ENCODE data around the gene EXD3.
"Not testable (repeated sequence)": the region's sequence is repeated elsewhere in the genome, so short reads cannot be mapped to it uniquely, and the experiment has no call there.

The EXD3 gene

DNA sequence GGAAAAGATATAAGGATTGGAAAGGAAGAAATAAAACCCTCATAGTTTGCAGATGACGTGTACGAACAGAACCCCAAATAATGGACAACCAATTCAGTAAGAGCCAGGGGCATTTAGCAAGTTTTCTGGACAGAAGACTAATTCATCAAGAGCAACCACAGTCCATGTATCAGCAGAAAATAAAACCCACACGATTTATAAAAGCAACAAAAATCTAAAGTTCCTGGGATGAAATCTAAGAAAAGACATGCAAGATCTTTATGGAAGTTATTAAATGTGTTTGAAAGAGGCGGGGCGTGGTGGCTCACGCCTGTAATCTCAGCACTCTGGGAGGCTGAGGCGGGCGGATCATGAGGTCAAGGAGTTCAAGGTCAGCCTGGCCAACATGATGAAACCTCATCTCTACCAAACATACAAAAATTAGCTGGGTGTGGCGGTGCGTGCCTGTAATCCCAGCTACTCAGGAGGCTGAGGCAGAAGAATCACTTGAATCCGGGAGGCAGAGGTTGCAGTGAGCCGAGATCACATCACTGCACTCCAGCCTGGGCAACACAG lies 83.0 kb downstream of the EXD3 start:
- not testable (repeated sequence) for DNase-seq (ENCODE audit: low read depth in 2 of 2)

DNA sequence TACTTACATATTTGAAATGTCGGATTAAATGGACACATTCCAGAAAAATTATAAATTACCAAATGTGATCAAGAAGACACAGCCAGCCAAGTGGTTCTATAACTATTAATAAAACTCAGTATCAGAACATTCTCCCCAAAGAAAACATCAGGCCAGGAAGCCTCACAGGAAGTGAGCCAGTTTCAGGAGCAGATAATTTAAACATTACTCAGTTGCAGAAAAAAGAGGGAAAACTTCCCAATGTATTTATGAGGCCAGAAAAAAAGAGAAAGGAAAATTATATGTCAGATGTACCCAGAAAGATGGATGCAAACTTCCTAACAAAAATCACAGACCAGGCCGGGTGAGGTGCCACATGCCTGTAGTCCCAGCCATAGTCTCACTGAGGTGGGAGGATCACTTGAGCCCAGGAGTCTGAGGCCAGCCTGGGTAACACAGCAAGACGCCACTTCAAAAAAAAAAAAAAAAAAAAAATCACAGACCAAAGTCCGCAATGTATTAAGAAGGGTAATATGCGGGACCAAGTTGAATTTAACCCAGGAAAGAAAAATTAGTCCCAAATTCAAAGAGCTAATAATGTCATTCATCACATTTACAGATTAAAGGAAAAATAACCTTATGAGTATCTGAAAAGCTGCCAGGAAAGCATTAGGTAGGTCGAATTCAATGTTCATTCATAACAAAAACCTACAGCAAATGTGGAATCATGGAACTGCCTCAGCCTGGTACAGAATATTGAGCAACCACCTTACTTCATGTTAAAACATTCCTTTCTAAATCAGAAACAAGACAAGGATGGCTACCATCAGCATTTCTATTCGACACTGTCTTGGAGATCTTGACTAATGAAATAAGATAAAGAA lies 83.7 kb downstream of the EXD3 start:
- DNase-seq (ENCODE audit: low read depth in 2 of 2) = no peak

DNA sequence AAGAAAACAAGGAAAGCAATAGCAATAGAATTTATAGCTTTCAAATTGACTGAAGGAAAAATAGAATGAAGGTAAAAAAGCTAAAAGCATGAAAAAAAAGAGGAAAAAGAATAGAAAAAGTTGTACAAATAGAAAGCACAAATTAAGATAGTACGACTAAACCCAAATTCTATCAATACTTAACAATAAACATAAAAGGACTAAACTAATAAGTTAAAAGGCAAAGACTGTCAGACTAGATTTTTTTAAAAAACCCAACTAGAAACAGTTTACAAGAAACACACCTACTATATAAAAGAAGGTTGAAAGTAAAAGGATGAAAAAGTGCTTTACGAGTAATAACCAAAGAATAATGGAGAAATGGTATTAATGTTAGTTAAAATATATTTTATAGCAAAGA lies 86.2 kb downstream of the EXD3 start:
- no peak for DNase-seq (ENCODE audit: low read depth in 2 of 2)

DNA sequence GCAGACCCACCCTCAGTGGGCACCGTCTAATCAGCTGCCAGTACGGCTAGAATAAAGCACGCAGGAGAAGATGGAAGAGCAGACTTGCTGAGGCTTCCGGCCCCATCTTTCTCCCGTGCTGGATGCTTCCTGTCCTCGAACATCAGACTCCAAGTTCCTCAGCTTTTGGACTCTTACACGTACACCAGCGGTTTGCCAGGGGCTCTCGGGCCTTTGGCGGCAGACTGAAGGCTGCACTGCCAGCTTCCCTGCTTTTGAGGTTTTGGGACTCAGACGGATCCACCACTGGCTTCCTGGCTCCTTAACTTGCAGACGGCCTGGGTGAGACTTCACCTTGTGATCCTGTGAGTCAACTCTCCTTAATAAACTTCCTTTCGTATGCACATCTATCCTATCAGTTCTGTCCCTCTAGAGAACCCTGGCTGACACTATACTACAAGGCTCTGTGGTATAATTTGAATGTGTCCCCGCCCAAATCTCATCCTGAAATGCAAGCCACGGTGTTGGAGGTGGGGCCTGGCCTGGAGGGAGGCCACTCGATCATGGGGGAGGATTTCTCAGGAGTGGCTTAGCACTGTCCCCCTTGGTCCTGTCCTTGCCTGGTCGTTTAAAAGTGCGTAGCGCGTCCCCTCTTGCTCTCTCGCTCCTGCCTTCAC lies 89.8 kb downstream of the EXD3 start:
- DNase-seq (ENCODE audit: low read depth in 2 of 2) = no peak

DNA sequence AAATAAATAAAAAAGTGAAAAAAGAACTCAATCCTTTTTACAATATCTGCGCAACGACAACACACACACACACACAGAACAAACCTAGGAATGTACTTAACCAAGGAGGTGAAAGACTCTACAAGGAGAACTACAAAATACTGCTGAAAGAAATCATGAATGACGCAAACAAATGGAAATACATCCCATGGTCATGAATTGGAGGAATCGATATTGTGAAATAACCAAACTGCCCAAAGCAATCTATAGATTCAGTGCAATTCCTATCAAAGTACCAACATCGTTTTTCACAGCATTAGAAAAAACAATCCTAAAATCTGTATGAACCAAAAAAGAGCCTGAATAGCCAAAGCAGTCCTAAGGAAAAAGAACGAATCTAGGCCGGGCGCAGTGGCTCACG lies 91.0 kb downstream of the EXD3 start:
- no peak for DNase-seq (ENCODE audit: low read depth in 2 of 2)

DNA sequence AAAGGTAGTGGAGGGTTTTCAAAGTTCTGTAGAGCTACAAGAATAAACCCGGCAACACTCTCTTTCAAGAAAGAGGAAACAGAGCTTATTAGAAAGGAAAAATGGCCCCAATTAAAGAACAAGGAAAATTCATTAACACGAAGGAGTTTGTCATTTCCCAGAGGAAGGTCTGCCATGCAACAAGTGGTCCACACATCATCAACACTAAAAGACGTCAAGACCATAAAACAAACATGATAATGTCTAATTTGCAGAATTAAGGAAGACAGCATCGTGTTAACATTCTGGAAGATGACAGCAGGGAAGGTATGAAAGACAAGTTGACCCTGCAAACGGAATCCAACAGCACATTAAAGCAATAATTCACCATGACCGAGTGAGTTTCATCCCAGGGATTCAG lies 92.3 kb downstream of the EXD3 start:
- no peak for DNase-seq (ENCODE audit: low read depth in 2 of 2)

DNA sequence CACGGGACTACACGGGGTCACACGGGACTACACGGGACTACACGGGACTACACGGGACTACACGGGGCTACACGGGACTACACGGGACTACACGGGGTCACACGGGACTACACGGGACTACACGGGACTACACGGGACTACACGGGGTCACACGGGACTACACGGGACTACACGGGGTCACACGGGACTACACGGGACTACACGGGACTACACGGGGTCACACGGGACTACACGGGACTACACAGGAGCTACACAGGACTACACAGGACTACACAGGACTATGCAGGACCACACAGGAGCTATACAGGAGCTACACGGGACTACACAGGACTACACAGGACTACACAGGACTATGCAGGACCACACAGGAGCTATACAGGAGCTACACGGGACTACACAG lies 93.4 kb downstream of the EXD3 start:
- DNase-seq (ENCODE audit: low read depth in 2 of 2) = not testable (repeated sequence)

DNA sequence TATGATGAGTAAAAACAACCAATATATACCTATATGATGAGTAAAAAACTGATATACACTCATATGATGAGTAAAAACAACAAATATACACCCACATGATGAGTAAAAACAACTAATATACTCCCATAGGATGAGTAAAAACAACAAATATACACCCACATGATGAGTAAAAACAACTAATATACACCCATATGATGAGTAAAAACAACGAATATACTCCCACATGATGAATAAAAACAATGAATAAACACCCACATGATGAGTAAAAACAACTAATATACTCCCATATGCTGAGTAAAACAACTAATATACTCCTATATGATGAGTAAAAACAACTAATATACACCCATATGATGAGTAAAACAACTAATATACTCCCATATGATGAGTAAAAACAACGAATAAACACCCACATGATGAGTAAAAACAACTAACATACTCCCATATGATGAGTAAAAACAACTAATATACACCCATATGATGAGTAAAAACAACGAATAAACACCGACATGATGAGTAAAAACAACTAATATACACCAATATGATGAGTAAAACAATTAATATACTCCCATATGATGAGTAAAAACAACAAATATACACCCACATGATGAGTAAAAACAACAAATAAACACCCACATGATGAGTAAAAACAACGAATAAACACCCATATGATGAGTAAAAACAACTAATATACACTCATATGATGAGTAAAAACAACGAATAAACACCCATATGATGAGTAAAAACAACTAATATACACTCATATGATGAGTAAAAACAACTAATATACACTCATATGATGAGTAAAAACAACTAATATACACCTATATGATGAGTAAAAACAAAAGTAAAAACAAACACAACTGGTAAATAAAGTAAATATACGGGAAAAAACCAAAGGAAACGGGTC lies 95.1 kb downstream of the EXD3 start:
- not testable (repeated sequence) for DNase-seq (ENCODE audit: low read depth in 2 of 2)

DNA sequence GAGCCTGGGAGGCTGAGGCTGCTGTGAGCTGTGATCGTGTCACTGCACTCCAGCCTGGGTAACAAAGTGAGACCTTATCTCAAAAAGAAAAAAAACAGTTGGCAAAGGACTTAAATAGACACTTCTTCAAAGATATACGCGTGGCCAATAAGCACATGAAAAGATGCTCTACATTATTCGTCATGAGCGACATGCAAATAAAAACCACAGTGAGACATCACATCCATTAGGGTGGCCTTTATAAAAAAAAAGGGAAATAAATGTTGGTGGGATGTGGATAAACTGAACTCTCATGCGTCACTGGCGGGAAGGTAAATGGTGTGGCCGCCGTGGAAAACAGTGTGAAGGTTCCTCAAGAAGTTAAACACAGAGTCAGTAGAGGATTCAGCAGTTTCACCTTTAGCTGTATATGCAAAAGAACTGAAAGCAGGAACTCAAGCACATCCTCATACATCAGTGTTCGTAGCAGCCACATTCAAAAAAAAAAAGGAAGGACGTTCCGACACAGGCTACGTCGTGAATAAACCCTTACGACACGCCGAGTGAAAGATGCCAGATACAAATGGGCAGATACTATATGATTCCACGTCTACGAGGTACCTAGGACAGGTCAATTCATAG lies 96.4 kb downstream of the EXD3 start:
- no peak for DNase-seq (ENCODE audit: low read depth in 2 of 2)

DNA sequence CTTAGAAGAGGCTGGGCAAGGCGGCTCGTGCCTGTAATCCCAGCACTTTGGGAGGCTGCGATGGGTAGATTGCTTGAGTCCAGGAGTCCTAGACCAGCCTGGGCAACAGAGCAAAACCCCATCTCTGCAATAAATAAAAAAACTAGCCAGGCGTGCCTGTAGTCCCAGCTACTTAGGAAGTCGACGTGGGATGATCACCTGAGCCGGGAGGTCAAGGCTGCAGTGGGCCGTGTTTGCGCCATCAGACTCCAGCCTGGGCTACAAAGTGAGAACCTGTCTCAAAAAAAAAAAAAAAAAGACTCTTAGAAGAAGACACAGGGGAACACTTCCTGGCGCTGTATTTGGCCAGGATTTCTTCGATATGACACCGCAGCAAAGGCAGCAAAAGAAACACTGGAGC lies 97.2 kb downstream of the EXD3 start:
- DNase-seq (ENCODE audit: low read depth in 2 of 2) = no peak

DNA sequence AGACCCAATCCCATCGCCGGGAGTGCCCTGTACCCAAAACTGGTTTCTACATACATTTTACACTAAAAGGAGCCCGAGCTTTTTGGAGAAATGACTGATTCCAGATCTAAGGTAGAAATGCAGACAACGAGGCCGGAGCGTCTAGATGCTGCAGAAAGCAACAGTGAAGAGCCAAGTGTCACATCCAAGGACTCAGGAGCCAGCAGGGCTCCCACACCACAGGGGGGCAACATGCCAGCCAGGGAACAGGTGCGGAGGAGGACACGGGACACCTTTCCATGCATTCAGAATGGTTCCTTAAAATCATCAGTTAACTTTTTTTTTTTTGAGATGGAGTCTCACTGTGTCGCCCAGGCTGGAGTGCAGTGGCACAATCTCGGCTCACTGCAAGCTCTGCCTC lies 97.8 kb downstream of the EXD3 start:
- DNase-seq (ENCODE audit: low read depth in 2 of 2) = no peak

DNA sequence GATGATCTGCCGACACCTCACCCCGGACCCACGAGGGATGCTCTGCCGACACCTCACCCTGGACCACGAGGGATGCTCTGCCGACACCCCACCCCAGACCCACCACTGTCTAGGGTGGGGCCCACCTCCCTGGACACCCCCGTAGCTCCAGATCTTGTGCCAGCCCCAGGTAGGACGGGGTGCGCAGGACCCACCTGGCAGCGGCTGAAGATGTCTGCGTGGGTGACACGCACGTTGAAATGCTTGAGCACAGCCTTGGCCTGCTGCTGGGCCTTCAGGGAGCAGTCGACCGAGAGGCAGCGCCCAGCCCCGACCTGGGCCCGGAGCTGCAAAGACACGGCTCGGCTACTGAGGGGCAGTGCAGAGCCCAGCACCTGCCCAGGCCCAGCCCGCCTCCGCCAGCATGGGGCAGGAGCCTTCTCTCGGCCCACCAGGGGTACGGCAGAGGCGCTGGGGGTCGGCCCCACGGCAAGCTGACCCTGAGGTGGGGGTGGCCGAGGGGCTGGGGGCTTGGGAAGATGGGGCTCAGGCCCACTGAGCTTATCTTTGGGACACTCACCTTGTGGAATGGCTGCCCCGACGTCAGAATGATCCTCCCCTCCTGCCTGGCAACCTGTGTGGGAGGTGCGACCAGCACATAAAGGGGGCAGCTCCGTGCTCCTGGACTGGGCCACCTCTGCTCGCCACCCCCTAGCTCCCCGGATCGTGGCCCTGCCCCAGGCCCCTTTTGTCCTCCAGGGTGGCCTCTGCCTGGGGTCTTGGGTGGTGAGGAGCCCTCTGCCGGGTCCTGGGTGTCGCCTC lies 99.2 kb downstream of the EXD3 start:
- DNase-seq (ENCODE audit: low read depth in 2 of 2) = no peak

DNA sequence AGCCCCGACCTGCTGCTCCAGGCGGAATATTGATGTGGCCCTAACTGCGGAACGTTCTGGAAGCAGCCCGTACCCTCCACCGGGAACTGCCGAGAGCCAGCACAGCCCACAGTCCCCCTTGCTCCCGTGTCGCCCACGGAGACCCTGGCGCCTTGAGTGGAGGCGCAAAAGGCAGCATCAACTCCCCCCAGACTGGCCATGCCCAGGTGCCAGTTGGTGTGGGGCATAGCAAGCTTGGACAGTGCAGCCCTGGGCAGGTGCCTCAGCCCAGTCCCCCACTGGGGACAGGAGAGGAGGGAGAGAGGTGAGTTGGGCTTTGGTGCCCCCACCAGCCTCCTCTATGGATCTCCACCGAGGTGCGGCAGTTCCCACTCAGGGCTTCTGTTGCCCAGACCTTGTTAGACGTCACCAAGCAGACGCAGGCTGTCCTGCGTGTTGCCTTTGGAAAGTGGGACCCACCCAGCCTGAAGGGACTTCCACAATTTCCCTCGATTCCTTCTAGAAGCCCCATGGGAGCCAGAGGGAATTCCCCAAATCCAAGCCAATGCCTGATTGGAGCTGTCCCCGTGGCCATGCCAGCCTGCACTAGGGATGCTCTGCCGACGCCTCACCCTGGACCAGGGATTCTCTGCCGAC lies 101.1 kb downstream of the EXD3 start:
- DNase-seq (ENCODE audit: low read depth in 2 of 2) = no peak

DNA sequence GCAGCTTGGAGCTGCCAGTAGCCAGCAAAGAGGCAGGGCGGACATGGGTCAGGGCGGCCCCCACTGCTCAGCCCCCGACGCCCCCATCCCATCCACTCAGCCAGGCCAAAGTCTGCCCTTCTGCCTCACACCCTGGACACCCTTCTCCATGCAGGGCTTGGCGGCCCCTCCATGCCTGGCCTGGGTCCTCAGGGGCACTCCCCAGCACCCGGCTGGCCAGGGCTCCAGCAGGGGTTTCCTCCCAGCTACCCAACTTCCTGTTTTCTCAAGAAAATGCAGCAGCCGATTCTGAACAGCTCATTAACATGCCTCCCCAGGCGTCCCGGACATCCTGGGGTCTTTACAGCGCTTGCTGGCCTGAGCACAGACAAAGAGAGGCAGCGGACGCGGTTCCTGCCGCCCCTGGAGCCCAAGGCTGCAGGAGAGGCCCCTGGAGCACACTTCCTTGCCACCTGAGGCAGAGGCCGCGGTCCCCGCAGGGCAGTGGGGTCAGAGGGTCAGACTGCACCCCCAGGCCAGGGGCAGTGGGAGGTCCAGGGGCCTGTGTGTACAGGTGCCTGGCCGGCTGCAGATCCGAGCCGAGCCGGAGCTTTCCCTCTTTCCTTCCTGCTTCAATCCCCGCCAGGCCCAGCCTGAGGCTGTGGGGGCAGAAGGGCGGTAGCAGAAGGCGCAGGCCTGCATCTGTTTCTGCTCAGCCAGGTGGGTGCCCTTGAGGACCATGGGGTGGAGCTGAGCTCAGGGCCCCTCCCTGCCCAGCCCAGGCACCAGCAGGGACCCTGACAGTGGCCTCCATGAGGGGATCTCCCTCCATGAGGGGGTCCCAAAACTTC lies 102.2 kb downstream of the EXD3 start:
- DNase-seq (ENCODE audit: low read depth in 2 of 2) = no peak

DNA sequence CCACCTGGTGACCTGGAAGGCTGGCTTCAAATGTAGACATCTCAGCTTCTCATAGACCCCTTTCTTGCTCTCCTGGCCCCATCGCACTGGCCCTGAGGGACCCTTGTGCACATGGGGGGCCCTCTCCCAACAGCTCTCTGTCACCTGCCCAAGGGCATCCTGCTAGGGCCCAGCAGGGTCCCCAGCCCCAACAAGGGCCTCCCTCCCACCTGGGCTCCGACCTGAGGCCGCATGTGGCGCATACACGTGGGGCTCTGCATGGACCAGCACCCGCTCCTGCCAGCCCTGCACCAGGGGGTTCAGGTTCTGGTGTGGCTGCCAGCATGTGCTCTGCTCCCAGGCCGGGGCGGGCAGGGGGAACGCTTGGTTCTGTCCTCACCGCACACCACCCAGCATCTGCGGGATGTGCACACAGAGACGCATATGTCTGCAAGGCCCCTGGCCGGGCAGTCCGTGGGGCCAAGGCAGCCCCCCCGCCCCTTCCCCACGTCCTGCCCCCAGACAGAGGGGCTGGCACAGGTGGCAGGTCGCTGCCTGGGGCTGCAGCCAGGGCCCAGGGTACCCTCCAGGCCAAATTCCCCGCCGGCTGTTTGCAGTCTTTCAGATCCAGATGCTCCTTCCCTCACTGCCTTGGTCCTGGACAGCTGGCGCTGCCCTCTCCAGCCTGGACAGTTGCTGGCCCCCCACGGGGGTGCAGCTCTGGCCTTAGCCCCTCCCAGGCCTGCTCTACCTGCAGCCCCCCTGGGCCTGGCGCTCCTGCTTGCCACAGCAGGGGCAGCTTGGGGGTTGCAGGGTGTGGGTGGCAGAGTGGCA lies 103.0 kb downstream of the EXD3 start:
- no peak for DNase-seq (ENCODE audit: low read depth in 2 of 2)

DNA sequence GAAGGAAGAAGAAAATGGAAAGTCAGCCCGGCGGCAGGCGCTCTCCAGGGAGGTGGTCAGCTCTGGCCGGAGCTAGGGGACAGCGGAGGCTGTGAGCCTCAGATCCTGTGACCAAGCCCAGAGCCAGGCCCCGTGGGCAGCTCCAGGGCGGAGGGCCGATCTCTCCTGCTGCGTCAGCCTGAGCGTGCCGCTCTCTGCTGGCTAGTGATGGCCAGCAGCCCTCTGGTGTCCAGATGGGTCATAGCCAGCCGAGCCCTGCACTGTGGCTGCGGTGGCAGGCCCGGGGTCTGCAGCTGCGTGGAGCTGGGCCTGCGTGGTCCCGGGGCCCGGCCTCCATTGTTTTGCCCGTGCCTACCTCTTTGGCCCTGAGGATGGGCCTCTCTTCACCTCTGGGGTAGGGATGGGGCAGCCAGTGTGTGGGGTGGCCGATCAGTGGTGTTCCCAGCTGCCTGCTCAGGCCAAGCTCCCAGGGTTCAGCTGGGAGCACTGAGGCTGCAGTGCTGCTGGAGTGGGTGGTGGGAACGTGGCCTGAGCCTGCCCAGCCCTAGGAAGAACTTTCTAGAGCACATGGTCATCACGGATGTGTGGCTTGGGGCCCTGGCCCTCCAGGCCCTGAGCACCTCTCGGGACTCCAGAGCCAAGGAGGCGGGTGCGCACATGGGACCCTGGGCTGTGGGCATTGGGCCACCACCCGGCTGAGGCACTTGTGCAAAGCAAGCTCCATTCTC lies 103.8 kb downstream of the EXD3 start:
- DNase-seq (ENCODE audit: low read depth in 2 of 2) = no peak

DNA sequence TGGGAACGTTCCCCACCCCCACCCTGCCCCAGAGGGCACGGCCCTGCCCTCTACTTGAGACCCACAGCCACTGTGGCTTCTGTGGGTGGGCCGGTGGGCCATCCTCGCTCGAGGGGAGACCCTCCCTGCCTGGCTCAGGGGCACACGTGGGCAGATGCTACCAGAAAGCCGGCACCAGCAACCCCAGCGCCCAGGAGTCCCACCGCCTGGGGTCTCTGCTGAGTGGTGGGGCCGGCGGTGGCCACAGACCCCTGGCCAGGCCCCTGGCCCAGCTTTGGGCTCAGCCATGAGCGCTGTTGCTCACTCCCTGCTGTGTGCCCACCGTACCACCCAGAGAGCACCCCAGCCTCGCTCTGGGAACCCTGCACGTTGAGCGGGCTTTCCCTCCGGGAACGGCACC lies 104.4 kb downstream of the EXD3 start:
- DNase-seq (ENCODE audit: low read depth in 2 of 2) = no peak

Data from stimulated activated CD4-positive, alpha-beta T cell treated with anti-CD3 and anti-CD28 coated beads, Interleukin-4, amount 100 ng/mL, for 48 hours (primary cell).